ENCODE measurements around the gene FIGNL1. TPM values are rescaled to one million over a fixed set of nuclear protein-coding genes. Genes with fewer than 3 reads are reported as not detected.

Gene FIGNL1
- total RNA-seq, 2 experiments from 2014 or later: 28.4 to 30.9 TPM

Other genes starting within 250 kb of the FIGNL1 start
- gene IKZF1, start 145.6 kb downstream of the FIGNL1 start, total RNA-seq: 100 to 1,000 TPM; 383 to 410 TPM
- not detected for gene DDC, start 115.1 kb upstream of the FIGNL1 start, total RNA-seq